Renal pelvis (tissue), 4 donors: ENCODE results near the gene RNF166. TPM values are rescaled to one million over a fixed set of nuclear protein-coding genes. Genes with fewer than 3 reads are reported as not detected.
A peak's percentile ranks its signal among the peaks of the same experiment; 100 is the strongest.

ENCODE experiments used
- DNase-seq: peaks from one replicate; pipeline ENCODE4 v3.0.0-alpha.2; 2013
- polyA plus RNA-seq, 3 donors: library from polyadenylated mRNA; unstranded; fragments of 120-200 nt; gene quantifications; one replicate each; pipeline ENCODE4 v1.2.1, GENCODE V29; 2013; ENCODE audit not compliant: insufficient read length in 3 of 3

RNF166 gene
- polyA plus RNA-seq, 3 donors, result 20.5 to 22.2 (median 20.7) TPM

DNA sequence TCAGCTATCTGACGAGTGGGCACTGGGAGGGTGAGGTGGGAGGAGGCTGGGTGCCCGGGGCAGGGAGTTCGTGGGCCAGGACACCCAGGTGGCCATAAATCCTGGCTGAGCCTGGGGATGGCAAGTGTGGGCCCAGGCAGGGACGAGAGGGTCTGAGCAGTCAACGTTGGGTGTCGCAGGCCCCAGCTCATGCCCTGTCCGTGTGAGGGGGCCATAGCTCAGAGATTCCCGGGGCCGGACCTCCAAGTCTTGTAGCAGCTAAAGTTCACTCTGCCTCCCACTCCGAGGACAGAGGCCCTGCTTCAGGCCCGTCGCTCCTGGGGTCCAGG, 34.5 kb upstream of the RNF166 start:
- DNase-seq, result no peak

DNA sequence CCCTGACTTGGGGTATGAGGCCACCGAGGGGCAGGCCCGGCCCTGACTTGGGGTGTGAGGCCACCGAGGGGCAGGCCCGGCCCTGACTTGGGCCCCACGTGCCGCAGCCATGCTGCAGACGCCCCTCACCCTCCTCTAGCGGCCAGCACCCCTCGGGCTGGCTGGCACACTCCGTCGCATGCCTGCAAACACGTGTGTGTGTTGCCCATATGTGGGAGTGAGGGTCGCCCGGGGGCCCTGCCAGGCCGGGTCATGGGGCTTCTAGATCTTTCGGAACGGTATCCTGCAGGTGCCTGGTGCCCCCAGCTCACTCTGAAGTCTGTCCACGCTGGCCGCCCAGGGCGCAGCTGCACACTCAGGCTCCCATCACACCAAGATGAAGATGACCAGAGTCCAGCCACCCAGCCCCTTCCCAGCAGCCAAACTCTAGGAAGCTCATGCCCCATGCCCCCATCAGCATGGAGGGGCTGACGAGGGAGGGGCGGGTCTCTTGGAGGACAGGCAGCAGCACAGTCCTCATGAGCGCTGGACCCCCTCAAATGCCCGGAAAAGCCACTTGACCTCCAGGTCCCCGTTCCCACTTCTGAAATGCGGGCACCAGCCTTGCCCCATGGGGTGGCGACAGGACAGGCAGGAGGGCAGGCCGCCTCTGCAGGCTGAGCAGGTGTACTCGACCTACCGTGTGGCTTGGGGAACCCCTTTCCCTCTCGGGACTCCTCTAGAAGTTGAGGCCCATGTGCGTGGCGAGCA, 33.9 kb upstream of the RNF166 start:
- no peak for DNase-seq

DNA sequence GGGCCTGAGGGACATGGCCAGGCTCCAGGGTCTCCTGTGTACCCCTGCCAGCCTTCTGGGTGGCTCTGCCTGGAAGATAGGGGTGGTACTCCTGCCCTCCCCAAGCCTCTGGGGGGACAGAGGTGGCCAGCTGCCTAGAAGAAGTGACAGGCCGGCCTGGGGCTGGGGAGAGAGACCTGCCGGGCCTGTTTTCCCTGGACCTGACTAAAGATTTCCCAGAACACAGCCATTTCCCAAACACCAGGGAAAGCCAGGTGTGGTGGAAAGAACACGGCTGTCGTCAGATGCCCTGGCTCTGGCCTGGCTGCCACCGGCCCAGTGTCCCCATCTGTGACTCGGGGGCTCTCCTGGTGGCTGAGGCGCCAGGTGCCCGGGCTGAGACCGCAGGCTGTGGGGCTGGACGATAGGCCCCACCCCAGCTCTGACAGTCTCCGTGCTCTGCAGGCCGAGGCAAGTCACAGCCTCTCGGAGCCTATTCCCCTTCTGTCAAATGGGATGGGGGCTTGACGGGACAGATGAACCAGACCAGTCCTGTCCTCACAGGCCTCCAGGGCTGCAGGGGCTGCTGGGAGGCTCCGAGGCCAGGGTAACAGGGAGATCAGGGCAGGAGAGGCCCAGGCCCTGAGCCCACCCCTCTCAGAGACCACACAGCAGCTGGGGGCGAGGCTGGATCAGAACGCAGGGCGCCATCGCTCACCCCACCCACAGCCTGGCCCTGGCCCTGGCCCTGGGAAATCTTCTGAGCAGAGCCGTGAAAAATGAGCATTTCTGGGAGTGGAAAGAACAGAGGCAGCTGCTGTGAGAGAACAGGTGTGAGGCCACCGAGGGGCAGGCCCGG, 33.1 kb upstream of the RNF166 start:
- no peak for DNase-seq

DNA sequence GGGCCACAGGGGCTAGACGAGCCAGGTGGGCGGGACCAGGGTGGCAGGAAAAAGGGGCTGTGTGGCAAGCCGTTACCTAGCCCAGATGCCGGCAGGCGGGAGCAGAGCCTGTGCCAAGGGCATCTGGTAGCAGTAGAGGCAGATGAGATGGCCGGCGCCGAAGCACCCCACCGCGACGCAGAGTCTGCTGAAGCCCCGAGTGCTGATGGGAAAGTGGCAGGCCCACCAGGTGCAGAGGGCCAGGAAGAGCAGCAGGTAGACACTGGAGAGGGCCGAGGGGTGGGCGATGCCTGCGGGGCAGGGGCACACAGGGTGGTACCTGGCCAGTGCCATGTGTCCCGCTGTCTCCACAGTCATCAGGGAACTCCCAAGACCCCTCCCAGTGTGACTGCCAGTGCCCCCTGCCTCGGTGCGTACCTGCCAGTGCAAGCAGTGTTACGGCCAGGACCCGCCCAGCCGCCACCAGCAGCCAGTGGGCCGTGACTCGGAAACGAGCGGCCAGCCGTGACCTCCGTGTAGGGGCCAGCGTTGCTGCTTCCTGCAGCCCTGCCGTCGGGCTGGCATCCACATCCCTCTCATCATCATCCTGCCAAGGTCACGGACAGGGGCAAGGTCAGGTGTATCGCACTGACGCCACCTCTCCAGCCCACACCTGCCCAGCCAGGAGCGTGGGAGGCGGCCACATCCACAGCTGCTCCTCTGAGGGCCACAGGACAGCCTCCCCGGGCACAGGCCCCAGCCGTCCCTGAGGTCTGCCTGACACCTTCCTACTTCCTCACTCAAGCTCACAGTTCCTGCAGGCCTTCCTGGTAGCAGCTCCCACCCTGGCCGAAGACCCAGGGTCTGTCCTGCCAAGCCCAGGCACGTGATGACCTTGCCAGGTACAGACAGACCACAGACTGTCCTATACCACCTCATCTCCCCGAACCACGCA, 32.2 kb upstream of the RNF166 start:
- DNase-seq, result peak; percentile 49

DNA sequence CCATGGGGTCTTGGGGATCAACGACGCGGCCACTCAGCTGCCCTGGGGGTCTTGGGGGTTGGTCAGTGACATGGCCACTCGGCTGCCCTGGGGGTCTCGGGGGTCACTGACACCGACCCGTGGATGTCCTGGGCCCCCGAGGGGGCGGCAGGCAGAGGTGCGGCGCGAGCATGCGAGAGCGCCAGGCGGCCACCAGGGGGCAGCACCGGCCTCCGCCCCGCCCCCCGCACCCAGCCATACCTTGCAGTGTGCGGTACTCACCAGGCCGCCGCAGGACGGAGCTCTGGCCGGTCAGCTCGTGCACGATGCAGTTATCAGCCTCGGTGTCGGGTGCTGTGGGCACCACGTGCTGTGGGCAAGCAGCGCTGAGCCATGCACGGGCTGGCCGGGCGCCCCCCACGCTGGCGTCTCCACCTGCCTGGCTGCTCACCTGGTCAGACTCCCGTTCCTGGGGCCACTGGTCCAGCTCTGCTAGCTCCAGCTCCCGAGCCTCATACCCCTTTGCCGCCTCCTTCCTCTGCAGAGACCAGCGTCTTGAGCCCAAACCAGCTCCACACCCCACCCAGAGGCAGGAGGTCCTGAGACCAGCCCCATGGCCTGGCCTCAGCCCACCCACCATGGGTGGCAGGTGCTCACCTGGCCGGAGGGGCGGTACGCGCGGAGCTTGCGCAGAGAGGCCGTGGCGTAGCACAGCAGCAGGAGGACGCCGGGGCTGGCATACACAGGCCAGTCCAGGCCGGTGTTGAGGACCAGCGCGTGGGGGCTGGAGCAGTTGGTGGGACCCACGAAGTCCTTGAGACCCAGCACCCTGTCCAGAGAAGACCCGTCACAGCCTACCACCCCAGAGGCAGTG, 31.3 kb upstream of the RNF166 start:
- peak; percentile 71 for DNase-seq

DNA sequence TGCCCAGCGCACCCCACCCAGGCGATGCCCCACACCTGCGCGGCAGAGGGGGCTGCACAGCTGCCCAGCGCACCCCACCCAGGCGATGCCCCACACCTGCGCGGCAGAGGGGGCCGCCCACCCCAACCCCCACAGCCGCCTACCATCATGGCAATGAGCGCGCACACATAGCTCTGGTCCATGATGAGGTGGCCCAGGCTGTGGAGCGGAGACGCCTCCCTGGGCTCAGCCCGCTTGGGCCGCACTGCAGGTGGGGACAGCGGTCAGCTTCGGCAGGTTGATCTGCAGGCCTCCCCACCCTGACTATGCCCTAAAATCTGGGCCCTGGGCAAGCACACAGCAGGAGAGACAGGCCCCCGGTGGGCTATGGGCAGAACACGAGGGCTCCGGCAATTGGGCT, 30.3 kb upstream of the RNF166 start:
- no peak for DNase-seq

DNA sequence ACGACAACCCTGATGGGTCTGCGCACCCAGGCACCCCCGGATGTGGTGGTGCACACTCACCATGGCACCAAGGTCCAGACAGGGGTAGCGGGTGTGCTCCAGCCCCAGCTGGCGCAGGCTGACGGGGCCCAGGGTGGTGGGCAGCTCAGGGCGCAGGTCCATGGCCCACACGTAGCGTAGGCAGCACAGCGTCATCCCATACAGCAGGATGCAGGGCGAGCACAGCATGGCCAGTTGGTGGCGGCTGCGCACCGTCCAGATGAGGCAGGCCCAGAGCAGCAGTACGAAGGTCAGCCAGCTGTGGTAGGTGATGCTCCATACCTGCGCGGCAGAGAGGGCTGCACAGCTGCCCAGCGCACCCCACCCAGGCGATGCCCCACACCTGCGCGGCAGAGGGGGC, 29.9 kb upstream of the RNF166 start:
- no peak for DNase-seq

DNA sequence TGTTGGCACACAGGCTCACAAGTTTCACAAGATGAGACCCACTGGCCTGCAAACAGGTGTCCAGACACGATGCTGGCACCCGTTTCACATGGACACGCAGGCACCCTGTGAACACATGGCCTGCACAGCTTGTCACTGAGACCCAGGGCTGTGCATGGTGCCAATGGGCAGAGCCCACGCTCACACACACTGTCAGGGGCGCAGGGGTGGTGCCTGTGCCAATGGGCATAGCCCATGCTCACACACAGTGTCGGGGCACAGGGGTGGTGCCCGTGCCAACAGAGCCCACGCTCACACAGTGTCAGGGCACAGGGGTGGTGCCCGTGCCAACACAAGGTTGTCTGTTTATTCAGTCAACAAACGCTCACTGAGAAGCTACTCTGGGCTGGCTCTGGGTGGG, 29.4 kb upstream of the RNF166 start:
- no peak for DNase-seq

DNA sequence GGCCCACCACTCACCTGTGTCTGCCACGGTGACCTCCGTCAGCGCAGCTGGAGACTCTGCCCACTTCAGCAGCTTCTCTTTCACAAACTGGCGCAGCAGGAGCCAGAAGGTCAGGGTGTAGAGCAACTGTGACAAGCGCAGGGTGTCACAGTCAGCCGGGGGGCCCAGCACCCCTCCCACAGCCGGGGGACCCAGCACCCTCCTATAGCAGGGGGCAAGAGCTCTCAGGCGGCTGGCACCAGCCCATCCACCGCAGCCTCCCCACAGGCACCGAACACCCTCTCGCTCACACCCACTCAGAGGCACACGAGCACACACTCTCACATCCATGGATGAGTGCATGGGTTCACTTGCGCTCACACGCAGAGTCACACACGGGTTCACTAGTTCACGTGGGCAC, 28.9 kb upstream of the RNF166 start:
- DNase-seq, result no peak

DNA sequence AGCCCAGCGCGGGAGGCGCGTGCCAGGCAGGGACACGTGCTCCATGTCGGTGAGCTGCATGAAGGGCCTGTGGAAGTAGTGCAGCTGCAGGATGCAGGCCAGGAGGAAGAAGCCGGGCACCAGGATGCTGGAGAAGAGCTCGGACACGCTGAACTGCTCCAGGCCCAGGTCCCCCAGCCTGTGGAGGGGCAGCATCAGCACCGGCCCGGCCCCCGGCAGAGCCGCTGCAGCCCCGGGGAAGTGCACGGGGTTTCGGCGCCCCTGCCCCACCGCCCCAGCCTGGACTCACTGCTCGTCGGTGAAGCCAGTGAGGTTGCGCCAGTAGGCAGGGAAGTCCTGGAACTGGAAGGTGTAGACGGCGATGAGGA, 28.1 kb upstream of the RNF166 start:
- DNase-seq, result no peak

DNA sequence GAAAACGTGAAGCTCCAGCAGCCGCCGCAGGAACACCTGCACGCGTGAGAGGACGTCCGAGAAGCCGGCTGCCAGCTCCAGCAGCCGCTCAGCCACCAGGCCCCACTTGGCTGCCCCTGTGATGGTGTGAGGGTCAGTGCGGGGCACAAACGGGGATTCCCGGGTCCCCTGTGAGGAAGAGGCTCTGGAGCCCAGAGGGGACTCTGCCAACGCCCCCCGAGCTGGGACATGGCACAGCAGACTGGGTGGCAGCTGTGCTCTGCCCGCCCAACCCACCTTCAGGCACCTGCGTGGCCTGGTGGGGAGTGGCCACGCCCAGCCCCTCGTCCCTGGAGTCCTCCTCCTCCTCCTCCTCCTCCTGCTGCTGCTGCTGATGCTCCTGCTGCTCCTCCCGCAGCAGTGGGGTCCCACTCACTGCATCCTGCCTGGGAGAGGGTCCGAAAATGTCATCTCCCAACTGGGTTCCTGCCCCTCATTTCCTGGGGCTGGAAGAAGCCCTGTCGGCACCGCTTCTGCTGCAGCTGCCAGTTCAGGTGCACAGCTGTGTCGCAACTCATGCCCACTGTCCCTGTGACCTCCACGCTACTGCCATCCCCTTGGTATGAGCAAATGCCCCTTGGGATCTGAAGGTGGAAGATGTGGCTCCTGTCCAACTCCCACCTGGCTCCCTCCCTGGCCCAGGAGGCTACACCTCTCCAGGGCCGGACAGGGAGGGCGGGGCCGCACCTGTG, 27.6 kb upstream of the RNF166 start:
- DNase-seq, result no peak

DNA sequence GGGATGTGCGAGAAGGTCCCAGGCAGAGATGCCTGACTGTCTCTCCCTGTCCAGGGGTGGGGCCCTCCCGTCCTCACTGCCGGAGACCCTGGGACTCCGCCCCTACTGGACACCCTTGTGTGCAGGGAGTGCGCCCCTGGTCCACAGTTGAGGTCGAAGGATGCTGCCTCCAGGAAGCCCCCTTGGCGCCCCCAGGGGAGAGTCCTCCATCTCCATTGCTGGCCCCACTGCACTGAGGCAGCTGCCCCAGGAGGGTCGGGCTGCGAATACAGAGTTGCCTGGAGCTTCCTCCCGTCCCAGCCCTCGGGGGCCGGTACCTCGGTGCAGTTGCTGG, 26.7 kb upstream of the RNF166 start:
- no peak for DNase-seq

DNA sequence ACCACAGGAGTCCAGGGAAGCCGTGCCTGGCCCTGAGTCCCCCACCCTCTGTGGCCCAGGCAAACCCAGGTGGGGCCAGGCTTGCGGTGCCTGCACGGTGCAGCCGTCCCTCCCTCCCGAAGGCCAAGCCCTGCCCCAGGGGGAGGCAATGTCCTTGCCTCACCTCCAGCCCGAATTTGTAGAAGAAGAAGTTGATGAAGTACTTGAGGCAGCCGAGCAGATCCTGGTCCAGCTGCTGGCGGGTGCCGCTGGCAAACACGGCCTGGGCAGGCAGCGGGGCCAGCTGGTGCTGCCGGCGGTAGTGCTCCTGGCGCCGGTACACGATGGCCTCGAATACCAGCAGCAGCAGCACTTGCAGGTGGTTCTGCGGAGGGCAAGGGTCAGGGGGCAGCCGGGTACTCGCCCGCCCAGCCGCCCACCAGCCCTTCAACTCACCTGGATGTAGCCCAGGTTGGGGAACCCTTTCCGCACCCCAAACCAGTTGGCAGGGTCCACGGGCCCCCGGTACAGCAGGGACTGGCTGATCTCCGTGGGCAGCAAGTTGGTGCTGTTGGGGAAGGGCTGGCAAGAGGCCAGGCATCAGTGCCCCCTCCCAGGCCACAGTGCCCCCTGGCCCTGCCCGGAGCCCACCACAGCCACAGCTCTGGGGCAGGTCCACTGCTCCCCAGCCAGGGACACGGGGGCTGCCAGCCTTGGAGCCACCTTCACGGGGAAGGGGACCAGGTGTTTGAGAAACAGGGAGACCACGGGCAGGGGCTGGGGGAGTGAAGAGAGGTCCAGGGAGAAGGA, 26.2 kb upstream of the RNF166 start:
- DNase-seq, result no peak

DNA sequence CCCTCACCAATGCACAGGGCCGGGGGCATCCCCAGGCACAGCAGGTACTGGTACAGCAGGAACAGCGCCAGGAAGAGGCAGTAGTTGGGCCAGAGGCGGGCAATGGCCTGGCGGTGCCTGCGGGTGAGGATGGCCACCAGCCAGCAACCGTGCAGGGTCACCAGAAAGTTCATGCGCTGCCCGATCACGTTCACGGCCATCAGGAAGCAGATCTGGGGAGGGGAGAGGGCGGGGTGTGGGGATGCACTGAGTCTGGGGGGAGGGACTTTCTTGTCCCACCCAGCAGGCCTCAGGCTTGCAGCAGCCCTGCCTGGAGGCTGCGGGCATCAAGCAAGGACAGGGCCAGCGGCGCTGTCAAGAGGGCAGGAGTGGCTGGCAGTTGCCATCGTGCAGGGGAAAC, 25.5 kb upstream of the RNF166 start:
- DNase-seq, result no peak

DNA sequence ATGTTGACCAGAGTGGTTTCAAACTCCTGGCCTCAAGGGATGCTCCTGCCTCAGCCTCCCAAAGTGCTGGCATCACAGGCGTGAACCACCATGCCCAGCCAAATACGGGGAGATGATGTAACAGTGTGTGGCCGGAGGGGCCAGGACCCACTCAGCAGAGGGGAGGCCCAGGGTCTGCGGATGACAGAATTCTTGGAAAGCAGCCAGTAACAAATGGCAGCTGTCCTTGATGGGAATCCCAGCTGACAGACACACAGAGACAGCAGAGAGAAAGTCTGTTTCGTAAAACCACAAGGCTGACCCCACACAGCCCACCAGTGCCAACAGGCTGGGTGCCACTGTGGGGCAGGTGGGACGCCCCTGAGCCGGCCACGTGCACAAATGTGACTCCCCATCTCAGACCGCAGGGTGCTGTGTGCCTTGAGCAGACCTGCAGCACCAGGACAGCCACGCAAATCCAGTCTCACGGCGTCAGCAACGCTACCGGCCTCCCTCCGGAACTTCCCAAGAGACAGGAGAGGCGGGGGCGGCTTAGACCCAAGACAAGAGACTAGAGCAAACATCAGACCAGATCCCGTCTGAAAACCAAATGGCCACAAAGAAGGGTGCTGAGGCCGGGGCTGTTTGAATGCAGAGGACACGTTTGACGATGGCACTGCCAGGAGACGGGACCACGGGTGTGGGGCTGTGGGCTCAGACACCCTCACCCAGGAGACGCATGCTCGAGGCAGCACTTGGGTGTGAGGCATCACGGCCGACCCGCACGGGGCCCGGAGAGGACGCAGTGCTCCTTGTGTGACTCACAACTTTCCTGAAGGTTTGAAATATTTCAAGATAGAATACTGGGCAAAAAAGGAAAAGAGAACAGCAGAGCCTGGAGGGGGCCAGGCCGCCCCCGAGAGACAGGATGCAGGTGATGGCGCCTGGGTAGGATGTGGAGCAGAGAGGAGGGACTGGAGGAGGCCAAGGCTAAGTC, 24.7 kb upstream of the RNF166 start:
- no peak for DNase-seq

DNA sequence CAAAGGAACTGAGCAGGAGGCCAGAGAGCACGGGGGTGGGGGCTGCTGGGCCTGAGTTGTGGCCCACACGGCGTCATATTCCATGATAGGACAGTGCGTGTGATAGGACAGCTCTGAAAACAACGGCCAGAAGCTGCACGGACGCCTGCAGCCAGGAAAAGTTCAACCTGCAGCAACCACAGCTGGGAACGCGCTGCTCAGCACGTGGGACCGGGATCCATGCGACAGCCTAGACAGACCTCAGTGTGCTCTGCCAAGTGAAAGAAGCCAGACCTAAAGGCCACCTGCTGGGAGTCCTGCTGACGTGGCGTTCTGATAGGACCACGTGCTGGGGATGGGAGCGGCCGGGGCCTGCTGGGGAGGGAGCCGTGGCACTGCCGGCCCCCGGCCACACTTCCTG, 21.7 kb upstream of the RNF166 start:
- no peak for DNase-seq

DNA sequence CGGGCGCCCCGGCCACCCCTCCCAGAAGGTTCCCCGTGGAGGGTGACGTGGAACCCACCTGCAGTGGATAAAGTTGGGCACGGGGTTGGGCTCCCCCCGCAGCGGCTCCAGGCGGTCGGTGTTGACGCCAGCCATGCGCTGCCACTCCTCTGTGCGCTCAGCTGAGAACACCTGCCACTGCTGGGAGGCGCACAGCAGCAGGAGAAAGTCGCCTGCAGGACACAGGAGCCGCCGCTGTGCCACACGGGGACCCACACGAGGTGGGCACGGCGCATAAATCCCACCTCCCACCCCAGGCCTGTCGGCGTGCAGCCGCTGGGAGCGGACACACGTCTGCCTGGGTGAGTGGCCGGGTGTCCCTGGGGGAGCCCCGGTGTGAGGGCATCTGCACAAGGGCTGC, 20.8 kb upstream of the RNF166 start:
- DNase-seq, result no peak

DNA sequence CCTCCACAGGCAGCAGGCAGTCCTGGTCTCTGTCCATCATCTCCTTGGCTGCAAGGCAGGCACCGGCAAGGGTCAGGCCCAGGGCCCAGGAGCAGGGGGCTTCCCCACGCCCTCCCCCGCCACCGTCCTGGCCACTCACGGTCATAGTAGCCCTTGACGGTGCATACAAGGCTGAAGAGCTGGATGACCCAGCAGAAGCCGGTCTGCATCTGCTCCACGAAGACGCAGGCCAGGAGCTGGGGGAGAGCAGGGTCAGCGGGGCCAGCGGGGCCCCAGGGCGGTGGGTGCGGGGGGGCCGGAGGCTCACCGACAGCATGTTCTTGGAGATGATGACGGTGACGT, 20.2 kb upstream of the RNF166 start:
- DNase-seq, result no peak
